ENCODE data around the gene EFHD2.

Gene EFHD2

GRCh38 chr1:15440357-15440756, 30.7 kb downstream of the EFHD2 start:
- Histone ChIP-seq H2AFZ (ENCODE audit: low read length) (no peak overlapping the region), H3K9ac (ENCODE audit: low read depth, low read length, poor library complexity, severe bottlenecking) (no peak overlapping the region), H4K20me1 (ENCODE audit: insufficient read depth, low read length, poor library complexity, severe bottlenecking) (no peaks in the 10 kb centered on the region), H3K4me1 (ENCODE audit: insufficient read depth, low read length, poor library complexity, severe bottlenecking) (no peaks in the 10 kb centered on the region), H3K4me3 (ENCODE audit: low read length, poor library complexity, severe bottlenecking) (no peak overlapping the region), H3K27me3 (ENCODE audit: insufficient read depth, low read length, poor library complexity, severe bottlenecking) (no peaks in the 10 kb centered on the region), H3F3A (ENCODE audit: low read depth) (no peaks in the 10 kb centered on the region), H3K9me2 (replicated peaks; ENCODE audit: low read depth, low read length) (no peaks in the 10 kb centered on the region), H3K79me2 (ENCODE audit: insufficient read depth, low read length) (no peaks in the 10 kb centered on the region), H3K9me3 (ENCODE audit: insufficient read depth, low read depth, low read length) (no peaks in the 10 kb centered on the region), H3K4me2 (ENCODE audit: low read depth, low read length, poor library complexity, severe bottlenecking) (no peak overlapping the region), H3K36me3 (ENCODE audit: insufficient read depth, low read length) (no peaks in the 10 kb centered on the region)
- TF ChIP-seq EZH2phosphoT487 (IDR thresholded peaks at IDR 0.05; ENCODE audit: borderline replicate concordance) = no peak
- TF ChIP-seq CTCF (conservative IDR thresholded peaks at IDR 0.05; ENCODE audit: low read length) = no peak

GRCh38 chr1:15441247-15441646, 31.6 kb downstream of the EFHD2 start:
- no peak overlapping the region for H3K9ac ChIP-seq (ENCODE audit: low read depth, low read length, poor library complexity, severe bottlenecking)
- no peak overlapping the region for H2AFZ ChIP-seq (ENCODE audit: low read length)
- no peaks in the 10 kb centered on the region for H3K79me2 ChIP-seq (ENCODE audit: insufficient read depth, low read length)
- no peaks in the 10 kb centered on the region for H3K9me2 ChIP-seq (replicated peaks; ENCODE audit: low read depth, low read length)
- H3K4me1 ChIP-seq (ENCODE audit: insufficient read depth, low read length, poor library complexity, severe bottlenecking) = no peaks in the 10 kb centered on the region
- H4K20me1 ChIP-seq (ENCODE audit: insufficient read depth, low read length, poor library complexity, severe bottlenecking) = no peaks in the 10 kb centered on the region
- no peak overlapping the region for H3K4me3 ChIP-seq (ENCODE audit: low read length, poor library complexity, severe bottlenecking)
- H3F3A ChIP-seq (ENCODE audit: low read depth) = no peaks in the 10 kb centered on the region
- TF ChIP-seq EZH2phosphoT487 (IDR thresholded peaks at IDR 0.05; ENCODE audit: borderline replicate concordance) (no peak), CTCF (conservative IDR thresholded peaks at IDR 0.05; ENCODE audit: low read length) (no peak)
- no peaks in the 10 kb centered on the region for H3K9me3 ChIP-seq (ENCODE audit: insufficient read depth, low read depth, low read length)
- no peaks in the 10 kb centered on the region for H3K27me3 ChIP-seq (ENCODE audit: insufficient read depth, low read length, poor library complexity, severe bottlenecking)
- H3K36me3 ChIP-seq (ENCODE audit: insufficient read depth, low read length) = no peaks in the 10 kb centered on the region
- no peak overlapping the region for H3K4me2 ChIP-seq (ENCODE audit: low read depth, low read length, poor library complexity, severe bottlenecking)

GRCh38 chr1:15442119-15442518, 32.4 kb downstream of the EFHD2 start:
- H3K4me1 ChIP-seq (ENCODE audit: insufficient read depth, low read length, poor library complexity, severe bottlenecking) = no peaks in the 10 kb centered on the region
- no peak overlapping the region for H2AFZ ChIP-seq (ENCODE audit: low read length)
- H3K9ac ChIP-seq (ENCODE audit: low read depth, low read length, poor library complexity, severe bottlenecking) = no peak overlapping the region
- H3K79me2 ChIP-seq (ENCODE audit: insufficient read depth, low read length) = no peaks in the 10 kb centered on the region
- H3K4me3 ChIP-seq (ENCODE audit: low read length, poor library complexity, severe bottlenecking) = no peak overlapping the region
- TF ChIP-seq EZH2phosphoT487 (IDR thresholded peaks at IDR 0.05; ENCODE audit: borderline replicate concordance) (no peak), CTCF (conservative IDR thresholded peaks at IDR 0.05; ENCODE audit: low read length) (no peak)
- H3K9me3 ChIP-seq (ENCODE audit: insufficient read depth, low read depth, low read length) = no peaks in the 10 kb centered on the region
- H4K20me1 ChIP-seq (ENCODE audit: insufficient read depth, low read length, poor library complexity, severe bottlenecking) = no peaks in the 10 kb centered on the region
- no peaks in the 10 kb centered on the region for H3K9me2 ChIP-seq (replicated peaks; ENCODE audit: low read depth, low read length)
- no peaks in the 10 kb centered on the region for H3K36me3 ChIP-seq (ENCODE audit: insufficient read depth, low read length)
- no peaks in the 10 kb centered on the region for H3K27me3 ChIP-seq (ENCODE audit: insufficient read depth, low read length, poor library complexity, severe bottlenecking)
- no peak overlapping the region for H3K4me2 ChIP-seq (ENCODE audit: low read depth, low read length, poor library complexity, severe bottlenecking)
- no peaks in the 10 kb centered on the region for H3F3A ChIP-seq (ENCODE audit: low read depth)

All from Loucy (cell line).